NCI-H510A (cell line): ENCODE results near the gene FETUB.
"Not testable (repeated sequence)": the region's sequence is repeated elsewhere in the genome, so short reads cannot be mapped to it uniquely, and the experiment has no call there.

Source experiments
- DNase-seq: peaks from one replicate; lab custom pipeline; 2025; lab: John Stamatoyannopoulos, UW

FETUB gene

DNA sequence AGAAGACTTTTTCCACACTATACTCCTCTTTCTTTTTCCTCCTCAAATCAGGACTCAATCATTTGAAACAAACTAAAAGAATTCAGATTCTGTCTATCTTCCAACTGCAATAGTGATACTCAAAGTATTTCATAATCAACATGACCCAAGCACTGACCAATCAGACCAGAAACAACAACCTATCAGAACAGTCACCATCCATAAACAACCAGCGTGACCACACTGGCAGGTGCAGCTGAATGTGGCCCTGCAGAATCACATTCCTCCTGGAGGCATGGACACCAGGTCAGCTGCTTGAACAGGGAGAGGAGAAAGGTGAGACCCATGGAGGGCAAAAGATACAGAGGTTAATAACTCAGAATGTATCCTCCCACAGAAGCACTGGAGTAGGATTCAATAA lies 39.0 kb downstream of the FETUB start:
- DNase-seq: no peak

DNA sequence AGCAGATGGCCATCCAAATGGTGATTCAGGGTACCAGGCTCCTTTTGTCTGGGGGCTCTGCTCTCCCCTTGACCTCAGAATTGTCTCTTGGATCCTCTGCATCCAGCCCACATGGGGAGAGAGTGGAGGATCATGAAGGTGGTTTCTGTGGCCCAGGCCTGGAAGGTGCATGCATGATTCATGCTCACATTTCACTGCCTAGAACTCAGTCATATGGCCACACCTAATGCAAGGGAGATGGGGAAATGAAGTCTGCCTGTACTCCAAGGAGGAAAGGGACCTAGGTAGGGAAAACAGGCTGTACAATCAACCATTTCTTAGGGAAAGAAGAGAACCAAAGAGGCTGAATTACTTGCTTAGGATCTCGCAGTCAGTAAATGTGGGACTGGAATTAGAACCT lies 40.7 kb downstream of the FETUB start:
- no peak for DNase-seq

DNA sequence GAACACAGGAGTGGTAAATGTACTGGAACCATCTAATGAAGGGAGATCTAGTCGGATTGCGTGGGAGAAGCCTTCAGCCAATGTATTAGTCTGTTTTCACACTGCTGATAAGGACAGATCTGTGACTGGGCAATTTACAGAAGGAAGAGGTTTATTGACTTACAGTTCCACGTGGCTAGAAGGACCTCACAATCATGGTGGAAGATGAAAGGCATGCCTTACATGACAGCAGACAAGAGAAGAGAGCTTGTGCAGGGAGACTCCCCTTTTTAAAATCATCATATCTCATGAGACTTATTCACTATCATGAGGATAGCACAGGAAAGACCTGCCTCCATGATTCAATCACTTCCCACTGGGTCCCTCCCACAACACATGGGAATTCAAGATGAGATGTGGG lies 42.6 kb downstream of the FETUB start:
- DNase-seq: no peak

DNA sequence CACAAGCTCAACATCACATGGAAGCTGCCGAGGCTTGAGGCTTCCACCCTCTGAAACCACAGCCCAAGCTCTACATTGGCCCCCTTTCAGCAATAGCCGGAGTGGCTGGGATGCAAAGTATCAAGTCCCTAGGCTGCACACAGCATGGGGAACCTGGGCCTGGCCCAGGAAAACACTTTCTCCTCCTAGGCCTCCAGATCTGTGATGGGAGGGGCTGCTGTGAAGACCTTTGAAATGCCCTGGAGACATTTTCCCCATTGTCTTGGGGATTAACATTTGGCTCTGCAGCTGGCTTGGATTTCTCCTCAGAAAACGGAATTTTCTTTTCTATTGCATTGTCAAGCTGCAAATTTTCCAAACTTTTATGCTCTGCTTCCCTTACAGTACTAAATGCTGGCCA lies 43.8 kb downstream of the FETUB start:
- DNase-seq: no peak

DNA sequence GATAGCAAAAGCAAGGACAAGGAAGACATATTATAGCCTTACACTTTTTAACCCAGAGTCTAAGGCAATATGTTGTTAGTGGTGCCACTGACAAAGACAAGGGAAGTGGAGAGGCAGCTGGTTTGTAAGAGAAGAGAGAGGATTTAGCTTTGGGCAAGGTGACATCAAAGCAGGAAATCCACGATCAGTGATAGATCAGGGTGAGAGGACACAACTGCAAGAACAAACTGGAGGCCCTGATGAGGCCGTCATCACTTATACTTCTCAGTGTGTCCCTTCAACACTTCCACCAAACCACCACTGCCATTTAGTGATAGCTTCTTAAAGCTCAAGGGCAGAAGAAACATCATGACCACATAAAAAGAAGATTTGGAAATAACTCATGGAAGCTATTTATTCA lies 46.3 kb downstream of the FETUB start:
- DNase-seq: not testable (repeated sequence)

DNA sequence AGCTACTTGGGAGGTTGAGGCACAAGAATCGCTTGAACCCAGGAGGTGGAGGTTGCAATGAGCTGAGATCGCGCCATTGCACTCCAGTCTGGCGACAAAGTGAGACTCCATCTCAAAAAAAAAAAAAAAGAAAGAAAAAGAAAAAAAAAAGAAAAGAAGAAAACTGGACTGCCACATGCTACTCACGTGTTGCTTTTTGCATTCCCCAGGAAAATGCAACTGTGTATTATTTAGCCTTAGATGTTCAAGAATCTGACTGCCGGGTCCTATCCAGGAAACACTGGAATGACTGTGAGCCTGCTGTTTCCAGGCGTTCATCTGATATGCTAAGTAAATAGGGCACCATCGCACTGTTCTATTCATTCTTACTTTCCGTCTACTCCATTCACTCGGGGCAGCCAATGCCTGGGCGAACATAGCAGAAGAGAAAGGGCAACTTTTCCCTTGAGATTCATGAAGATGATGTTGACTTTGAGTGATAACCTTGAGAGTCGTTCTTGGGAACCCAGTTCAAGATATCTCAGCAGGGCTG lies 47.0 kb downstream of the FETUB start:
- DNase-seq: no peak

DNA sequence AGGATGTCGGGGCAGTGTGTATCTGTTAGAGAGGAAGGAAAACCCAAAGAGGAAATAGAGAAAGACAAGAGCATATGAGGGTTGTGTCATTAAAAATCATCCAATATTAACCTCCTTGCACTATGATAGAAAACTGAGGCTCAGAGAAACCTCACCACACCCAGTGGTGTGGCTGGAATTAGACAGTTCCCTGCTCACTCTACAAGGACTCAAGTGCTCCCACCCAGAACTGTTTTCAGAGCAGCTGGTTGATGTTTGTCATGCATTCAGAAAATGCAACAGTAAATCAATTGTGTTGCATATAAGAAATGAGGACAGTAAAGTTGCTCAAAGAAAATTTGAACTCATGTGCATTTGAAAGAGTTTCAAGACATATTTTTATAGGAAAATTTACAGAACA lies 50.1 kb downstream of the FETUB start:
- not testable (repeated sequence) for DNase-seq

DNA sequence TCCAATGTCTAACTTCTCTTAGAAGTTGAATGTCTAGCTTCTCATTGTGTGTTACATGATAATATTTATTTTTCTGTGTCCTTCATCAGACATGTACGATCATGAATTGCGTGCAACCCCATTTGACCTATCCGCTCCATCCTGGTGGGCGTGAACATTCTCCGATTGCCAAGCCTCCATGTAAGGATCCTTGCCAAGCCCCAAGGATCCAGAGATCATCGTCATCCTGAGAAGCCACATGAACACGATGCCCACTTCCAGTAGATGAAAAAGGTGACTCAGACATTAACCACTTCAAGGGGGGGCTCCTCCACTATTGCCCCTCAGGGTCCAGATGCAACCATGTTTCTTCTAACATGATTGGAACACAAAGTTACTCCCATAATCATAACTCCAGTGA lies 51.5 kb downstream of the FETUB start:
- DNase-seq: no peak

DNA sequence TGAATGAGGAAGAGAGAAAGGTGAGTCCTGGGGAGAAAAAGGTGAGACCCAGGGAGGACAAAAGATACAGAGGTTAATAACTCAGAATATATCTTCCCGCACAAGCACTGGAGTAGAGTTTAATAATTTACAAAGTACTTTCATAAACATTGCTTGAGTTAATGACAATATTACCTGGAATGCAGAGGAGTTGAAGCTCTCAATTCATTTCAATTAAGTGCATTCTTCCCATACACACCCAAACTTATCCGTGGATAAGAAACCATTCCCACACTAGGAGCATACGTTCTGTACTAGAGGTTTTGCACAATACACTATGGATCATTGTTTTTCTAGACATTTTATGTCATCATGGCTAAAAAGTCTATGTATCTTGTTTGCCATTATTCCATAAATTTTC lies 53.6 kb downstream of the FETUB start:
- no peak for DNase-seq

DNA sequence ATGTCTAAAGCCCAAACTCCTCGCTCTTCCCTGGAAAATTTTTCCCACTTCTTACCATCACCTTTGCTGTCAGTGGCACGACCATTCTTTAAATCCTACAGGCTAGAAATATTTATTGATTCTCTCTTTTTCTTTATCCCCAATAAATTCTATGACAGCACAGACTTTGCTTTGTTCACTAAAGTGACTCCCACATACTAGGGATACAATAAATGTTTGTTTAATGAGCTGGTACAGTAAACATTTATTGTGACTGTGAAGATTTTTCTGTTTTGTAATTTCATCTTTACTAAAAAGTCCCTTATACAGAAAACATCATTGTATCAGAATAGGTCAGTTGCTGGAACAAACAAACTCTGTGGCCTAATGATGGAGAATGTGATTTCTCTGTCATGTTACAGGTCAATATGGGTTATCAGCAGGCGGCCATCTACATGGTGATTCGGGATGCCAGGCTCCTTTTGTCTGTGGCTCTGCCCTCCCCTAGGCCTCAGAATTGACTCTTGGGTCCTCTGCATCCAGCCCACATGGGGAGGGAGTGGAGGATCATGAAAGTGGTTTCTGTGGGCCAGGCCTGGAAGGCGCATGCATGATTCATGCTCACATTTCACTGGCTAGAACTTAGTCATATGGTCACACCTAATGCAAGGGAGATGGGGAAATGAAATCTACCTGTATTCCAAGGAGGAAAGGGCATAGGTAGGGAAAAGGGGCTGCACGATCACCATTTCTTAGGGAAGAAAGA lies 54.3 kb downstream of the FETUB start:
- no peak for DNase-seq

DNA sequence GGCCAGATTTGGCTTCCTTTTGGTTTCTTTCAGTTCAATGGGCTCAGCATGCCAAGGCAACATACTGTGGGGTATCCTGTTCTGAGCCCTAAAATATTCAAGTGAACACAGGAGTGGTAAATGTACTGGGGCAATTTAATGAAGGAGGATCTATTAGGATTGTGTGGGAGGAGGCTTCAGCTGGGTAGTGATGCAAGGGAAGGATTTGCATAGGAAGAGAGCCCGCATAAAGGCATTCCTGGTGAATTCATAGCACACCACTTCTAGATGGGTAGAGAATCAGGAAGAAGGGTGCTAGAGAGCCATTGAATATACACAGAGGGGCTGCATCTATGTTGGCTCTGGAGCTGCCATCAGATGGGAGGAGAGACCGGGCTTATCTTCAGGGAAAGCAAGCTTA lies 56.3 kb downstream of the FETUB start:
- DNase-seq: no peak

DNA sequence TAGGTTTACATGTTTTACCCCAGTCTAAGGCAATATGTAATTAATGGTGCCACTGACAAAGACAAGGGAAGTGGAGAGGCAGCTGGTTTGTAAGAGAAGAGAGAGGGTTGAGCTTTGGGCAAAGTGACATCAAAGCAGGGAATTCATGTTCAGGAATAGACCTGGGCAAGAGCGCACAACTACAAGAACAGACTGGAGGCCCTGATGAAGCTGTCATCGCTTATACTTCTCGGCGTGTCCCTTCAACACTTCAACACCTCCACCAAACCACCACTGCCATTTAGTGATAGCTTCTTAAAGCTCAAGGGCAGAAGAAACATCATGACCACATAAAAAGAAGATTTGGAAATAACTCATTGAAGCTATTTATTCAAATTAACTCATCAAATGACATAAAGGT lies 57.3 kb downstream of the FETUB start:
- no peak for DNase-seq

DNA sequence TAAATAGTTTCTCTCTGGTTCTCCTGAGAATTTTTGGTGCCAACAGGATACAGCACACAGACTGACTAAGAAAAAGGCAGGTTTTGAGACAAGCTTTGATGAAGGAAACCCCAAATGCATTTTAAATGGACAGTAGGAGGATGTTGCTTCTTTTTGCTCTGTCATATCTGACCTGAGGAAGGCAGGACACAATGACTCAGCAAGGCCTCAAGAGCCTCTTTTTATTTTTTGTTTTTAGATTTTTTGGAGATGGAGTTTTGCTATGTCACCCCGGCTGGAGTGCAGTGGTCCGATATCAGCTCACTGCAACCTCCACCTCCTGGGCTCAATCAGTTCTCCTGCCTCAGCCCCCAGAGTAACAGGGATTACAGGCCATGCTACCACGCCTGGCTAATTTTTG lies 60.1 kb downstream of the FETUB start:
- DNase-seq: no peak

DNA sequence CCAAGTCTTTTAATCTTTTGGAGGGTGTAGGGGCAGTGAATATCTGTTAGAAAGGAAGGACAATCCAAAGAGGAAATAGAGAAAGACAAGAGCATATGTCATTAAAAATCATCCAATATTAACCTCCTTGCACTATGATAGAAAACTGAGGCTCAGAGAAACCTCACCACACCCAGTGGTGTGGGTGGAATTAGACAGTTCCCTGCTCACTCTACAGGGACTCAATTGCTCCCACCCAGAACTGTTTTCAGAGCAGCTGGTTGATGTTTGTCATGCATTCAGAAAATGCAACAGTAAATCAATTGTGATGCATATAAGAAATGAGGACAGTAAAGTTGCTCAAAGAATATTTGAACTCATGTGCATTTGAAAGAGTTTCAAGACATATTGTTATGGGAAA lies 62.3 kb downstream of the FETUB start:
- DNase-seq: not testable (repeated sequence)
